K562 (cell line): ENCODE measurements around the gene CRB2. TPM values are rescaled to one million over a fixed set of nuclear protein-coding genes. Genes with fewer than 3 reads are reported as not detected.
A peak's percentile ranks its signal among the peaks of the same experiment; 100 is the strongest.

Experiments
- ATAC-seq: fragments of 200-7000 bp; cut with Tn5 transposase; 3 replicates; pipeline ENCODE4 v1.9.1; 2020; ENCODE audit warnings: moderate library complexity
- BruUV-seq: library from RNA; stranded (reverse); fragments of 400-500 nt; replicated peaks from 2 replicates; lab custom pipeline; 2021; lab: Mats Ljungman, UMichigan
- CTCF ChIA-PET: fragments of 300-600 bp; formaldehyde crosslinking; extraction: SDS; loops from one replicate; lab custom pipeline; 2021; ENCODE audit warnings: low intra/inter-chr PET ratio; lab: Yijun Ruan, JAX
- POLR2A ChIA-PET: fragments of 300-600, 350-650 bp; sonication (Branson Sonifier 250); formaldehyde crosslinking; extraction: SDS; loops from one replicate; lab custom pipeline; 2021; ENCODE audit warnings: antibody characterized with exemption, inconsistent platforms; lab: Yijun Ruan, JAX
- DNase-seq, 4 experiments: peaks; one replicate each; pipeline versions ENCODE4 v3.0.0 to v3.0.0-alpha.2; 2011 to 2018; ENCODE audit warnings: low spot score in 3 of 4, mixed read lengths in 3 of 4; ENCODE audit errors: extremely low read depth in 1 of 4
- FAIRE-seq: peaks from 2 replicates; lab custom pipeline; 2011; peaks lifted over from hg19 to GRCh38; lab: Jason Lieb, UNC
- H2AFZ ChIP-seq: 2 replicates; pipeline ENCODE4 v1.6.0; 2011; ENCODE audit warnings: low read depth, low read length, control low read depth, inconsistent platforms
- H3K27ac ChIP-seq: fragments of 200-600 bp; 3 replicates; pipeline ENCODE4 v1.8.0; 2011; ENCODE audit warnings: low read depth, mild to moderate bottlenecking, control low read depth, inconsistent platforms, low read length, moderate library complexity, mixed read lengths; ENCODE audit errors: extremely low read depth
- H3K27me3 ChIP-seq, 2 experiments: fragments of 300-600 bp in 1 of 2; 2 replicates in 1 of 2; 3 replicates in 1 of 2; pipeline versions ENCODE4 v1.6.0 to v1.8.0; 2011; ENCODE audit warnings: inconsistent platforms in 2 of 2, low read length in 2 of 2, mild to moderate bottlenecking in 1 of 2, mixed read lengths in 1 of 2, moderate library complexity in 1 of 2; ENCODE audit not compliant: control insufficient read depth in 2 of 2, insufficient read depth in 2 of 2
- H3K36me3 ChIP-seq: fragments of 300-600 bp; 3 replicates; pipeline ENCODE4 v1.8.0; 2011; ENCODE audit warnings: mild to moderate bottlenecking, low read length, inconsistent platforms; ENCODE audit not compliant: control insufficient read depth, insufficient read depth
- H3K4me1 ChIP-seq, 2 experiments: fragments of 200-600 bp in 1 of 2; replicated peaks in 1 of 2; 2 replicates in 1 of 2; 3 replicates in 1 of 2; pipeline versions ENCODE4 v1.5.1 to v1.8.0; 2011; ENCODE audit warnings: inconsistent platforms in 2 of 2, low read length in 2 of 2, mild to moderate bottlenecking in 1 of 2, mixed read lengths in 1 of 2, moderate library complexity in 1 of 2; ENCODE audit not compliant: control insufficient read depth in 2 of 2, insufficient read depth in 2 of 2
- H3K4me2 ChIP-seq: 2 replicates; pipeline ENCODE4 v1.6.1; 2011; ENCODE audit warnings: low read length, control low read depth, inconsistent platforms, mixed read lengths; ENCODE audit not compliant: insufficient read depth
- H3K4me3 ChIP-seq: fragments of 200-600 bp; sonication (generic), shearing (Covaris generic); 2 replicates; pipeline ENCODE4 v1.5.1; 2016; ENCODE audit warnings: control low read depth, inconsistent platforms
- H3K79me2 ChIP-seq: fragments of 200-600 bp; 3 replicates; pipeline ENCODE4 v1.8.0; 2011; ENCODE audit warnings: low read length, inconsistent platforms; ENCODE audit not compliant: control insufficient read depth, insufficient read depth
- H3K9ac ChIP-seq, 2 experiments: 2 replicates each; pipeline versions ENCODE4 v1.6.0 to v1.6.1; 2011; ENCODE audit warnings: low read depth in 2 of 2, low read length in 2 of 2, control low read depth in 1 of 2, inconsistent platforms in 1 of 2, mild to moderate bottlenecking in 1 of 2, mixed read lengths in 1 of 2; ENCODE audit not compliant: insufficient read depth in 1 of 2
- H3K9me1 ChIP-seq: one replicate; pipeline ENCODE4 v1.6.0; 2011; ENCODE audit warnings: inconsistent platforms, mild to moderate bottlenecking, low read length, moderate library complexity; ENCODE audit not compliant: control insufficient read depth, insufficient read depth
- H3K9me3 ChIP-seq: replicated peaks from 2 replicates; pipeline ENCODE4 v1.5.1; 2011; ENCODE audit warnings: low read depth, low read length, inconsistent platforms; ENCODE audit not compliant: control insufficient read depth, insufficient read depth
- H4K20me1 ChIP-seq: replicated peaks from 2 replicates; pipeline ENCODE4 v1.6.1; 2011; ENCODE audit warnings: low read length, inconsistent platforms, mixed read lengths; ENCODE audit not compliant: control insufficient read depth, insufficient read depth
- CBX2 ChIP-seq: fragments of 200-600 bp; sonication (generic); IDR thresholded peaks from one replicate; pipeline ENCODE4 v1.6.1; 2012; ENCODE audit warnings: mild to moderate bottlenecking, low read length, inconsistent platforms; ENCODE audit not compliant: insufficient read depth, poor library complexity, severe bottlenecking
- CHD2 ChIP-seq: IDR thresholded peaks from 2 replicates; pipeline ENCODE4 v1.6.1; 2011; ENCODE audit warnings: low read depth, low read length
- DMBX1 ChIP-seq: fragments of 250-450 bp; sonication (Bioruptor Pico); IDR thresholded peaks from 2 replicates; pipeline ENCODE4 v1.8.0; 2022; ENCODE audit warnings: inconsistent platforms, mild to moderate bottlenecking, moderate library complexity, borderline replicate concordance
- ELF1 ChIP-seq: fragments of 200-800 bp; sonication (Bioruptor generic); IDR thresholded peaks from 2 replicates; pipeline ENCODE4 v1.6.1; 2016; ENCODE audit warnings: missing genetic modification characterization, missing compliant biosample characterization
- FOXP1 ChIP-seq: sonication (generic); formaldehyde crosslinking; IDR thresholded peaks from 2 replicates; pipeline ENCODE4 v1.8.0; 2022; ENCODE audit warnings: mild to moderate bottlenecking, missing genetic modification reagents
- HDAC2 ChIP-seq: fragments of 450-650 bp; IDR thresholded peaks from 2 replicates; pipeline ENCODE4 v1.6.1; 2016; ENCODE audit warnings: mild to moderate bottlenecking
- PML ChIP-seq: IDR thresholded peaks from 2 replicates; pipeline ENCODE4 v1.6.1; 2012; ENCODE audit warnings: low read length, inconsistent platforms
- SAP30 ChIP-seq: fragments of 200-600 bp; sonication (generic); IDR thresholded peaks from 2 replicates; pipeline ENCODE4 v1.6.1; 2012; ENCODE audit warnings: borderline replicate concordance, low read depth, mild to moderate bottlenecking, moderate library complexity, low read length, control low read depth, inconsistent platforms; ENCODE audit not compliant: insufficient read depth, poor library complexity, severe bottlenecking
- SIX5 ChIP-seq, 2 experiments: IDR thresholded peaks; 2 replicates each; pipeline ENCODE4 v1.6.1; 2011; ENCODE audit warnings: low read length in 2 of 2, borderline replicate concordance in 1 of 2, low read depth in 1 of 2, mild to moderate bottlenecking in 1 of 2, moderate library complexity in 1 of 2; ENCODE audit not compliant: insufficient read depth in 1 of 2
- TFAM ChIP-seq: fragments of 250-450 bp; sonication (Bioruptor Pico); conservative IDR thresholded peaks from 2 replicates; pipeline ENCODE4 v1.5.0; 2021; ENCODE audit warnings: mild to moderate bottlenecking, moderate library complexity
- ZNF133 ChIP-seq: fragments of 250-450 bp; sonication (Bioruptor Pico); IDR thresholded peaks from 2 replicates; pipeline ENCODE4 v1.4.0; 2020; ENCODE audit warnings: mild to moderate bottlenecking
- ZNF75A ChIP-seq: fragments of 450-650 bp; formaldehyde crosslinking; IDR thresholded peaks from 2 replicates; pipeline ENCODE4 v1.4.0; 2020; ENCODE audit warnings: mild to moderate bottlenecking
- WGBS: fragments of 100-300 bp; shearing (Covaris generic); methylation state at CpG from one replicate; pipeline ENCODE4 v1.1.6; 2016; ENCODE audit warnings: low coverage, mixed read lengths; ENCODE audit not compliant: insufficient coverage; ENCODE audit errors: missing lambda C conversion rate; 5-methylcytosine and 5-hydroxymethylcytosine counted together
- in situ Hi-C: fragments of 300-500 bp; cut with MboI; formaldehyde crosslinking; loops from 4 replicates; pipeline ENCODE4 v1.15.0; 2018; ENCODE audit warnings: inconsistent platforms, mixed read lengths
- intact Hi-C: fragments of 100-400 bp; cut with micrococcal nuclease; formaldehyde crosslinking; loops from 2 replicates; pipeline ENCODE4 v1.14.2; 2022
- polyA plus RNA-seq, 8 experiments: library from polyadenylated mRNA; depleted of rRNA in 4 of 8; stranded (reverse) in 5 of 8; unstranded in 3 of 8; fragments of >200 nt; fragmentation: Nextera tagmentation in 2 of 8; fragmentation: Illumina TruSeq in 1 of 8; extraction: Ambion mirVana in 2 of 8; extraction: Trizol in 1 of 8; gene quantifications; 2 replicates each; pipeline versions ENCODE4 v1.2.1 to v1.2.3, GENCODE V29; 2011 to 2014; ENCODE audit warnings: inconsistent platforms in 1 of 8, missing spikeins in 1 of 8
- total RNA-seq, 7 experiments: library from RNA; depleted of rRNA in 6 of 7; stranded (reverse); fragments of >200 nt in 6 of 7; fragmentation: Illumina TruSeq in 2 of 7; extraction: Trizol in 2 of 7; gene quantifications; 2 replicates each; pipeline versions ENCODE4 v1.2.1 to v1.2.3, GENCODE V29; 2011 to 2021; ENCODE audit warnings: low replicate concordance in 1 of 7
- TF ChIP-seq, protein P1 (sequence below): fragments of 450-650 bp; conservative IDR thresholded peaks from 2 replicates; pipeline ENCODE4 v1.6.1; 2016; ENCODE audit warnings: missing genetic modification characterization, low read depth, mild to moderate bottlenecking, control low read depth, missing compliant biosample characterization
- TF ChIP-seq, protein P2 (sequence below): sonication (generic); formaldehyde crosslinking; IDR thresholded peaks from 2 replicates; pipeline ENCODE4 v1.8.0; 2022; ENCODE audit warnings: mild to moderate bottlenecking, low read depth, missing genetic modification reagents
- TF ChIP-seq, protein P3 (sequence below): sonication (generic); formaldehyde crosslinking; IDR thresholded peaks from 2 replicates; pipeline ENCODE4 v1.9.0; 2022; ENCODE audit warnings: mild to moderate bottlenecking, missing genetic modification reagents
- TF ChIP-seq, protein P4 (sequence below): IDR thresholded peaks from 2 replicates; pipeline ENCODE4 v1.6.1; 2011; ENCODE audit not compliant: insufficient read length; ENCODE audit errors: extremely low read depth

CRB2 gene
- total and polyA plus RNA-seq, 9 of the 15 experiments (the other 6 are each of a cell fraction or from before 2014, with no cell fraction given), result 0.13 to 1.2 (median 0.25) TPM; not detected in 2

DNA sequence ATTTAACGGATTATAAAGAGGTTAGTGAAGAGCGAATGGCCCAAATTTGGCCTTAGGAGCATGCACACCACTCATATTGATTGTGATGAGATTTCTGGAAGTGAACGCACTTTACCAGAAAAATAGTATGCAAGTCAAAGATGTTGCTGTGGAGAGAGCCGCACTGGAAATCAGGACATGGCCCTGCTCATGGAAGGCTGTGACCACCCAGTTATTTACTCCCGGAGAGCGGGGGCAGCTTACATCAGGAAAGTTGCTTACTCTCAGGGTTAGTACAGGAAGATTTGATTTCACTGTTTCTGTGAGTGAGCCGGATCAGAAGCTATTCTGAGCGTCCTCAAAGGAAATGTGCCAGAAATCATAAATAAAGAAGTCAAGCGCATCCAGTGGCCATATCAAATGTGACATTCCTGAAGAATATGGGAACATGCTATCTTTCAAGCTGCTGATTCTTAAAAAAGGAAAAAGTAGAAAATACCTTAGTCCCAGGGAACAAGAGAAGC is 44.7 kb upstream of the CRB2 start:
- TF ChIP-seq CBX2, result no peak
- TF ChIP-seq TFAM (CRISPR knock-in tag), result no peak
- TF ChIP-seq CHD2, result no peak
- TF ChIP-seq PML, result no peak
- TF ChIP-seq, protein P1, sequence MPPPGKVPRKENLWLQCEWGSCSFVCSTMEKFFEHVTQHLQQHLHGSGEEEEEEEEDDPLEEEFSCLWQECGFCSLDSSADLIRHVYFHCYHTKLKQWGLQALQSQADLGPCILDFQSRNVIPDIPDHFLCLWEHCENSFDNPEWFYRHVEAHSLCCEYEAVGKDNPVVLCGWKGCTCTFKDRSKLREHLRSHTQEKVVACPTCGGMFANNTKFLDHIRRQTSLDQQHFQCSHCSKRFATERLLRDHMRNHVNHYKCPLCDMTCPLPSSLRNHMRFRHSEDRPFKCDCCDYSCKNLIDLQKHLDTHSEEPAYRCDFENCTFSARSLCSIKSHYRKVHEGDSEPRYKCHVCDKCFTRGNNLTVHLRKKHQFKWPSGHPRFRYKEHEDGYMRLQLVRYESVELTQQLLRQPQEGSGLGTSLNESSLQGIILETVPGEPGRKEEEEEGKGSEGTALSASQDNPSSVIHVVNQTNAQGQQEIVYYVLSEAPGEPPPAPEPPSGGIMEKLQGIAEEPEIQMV (tag), result no peak
- no peak for TF ChIP-seq ZNF133
- no peak for TF ChIP-seq SAP30
- TF ChIP-seq, protein P2, sequence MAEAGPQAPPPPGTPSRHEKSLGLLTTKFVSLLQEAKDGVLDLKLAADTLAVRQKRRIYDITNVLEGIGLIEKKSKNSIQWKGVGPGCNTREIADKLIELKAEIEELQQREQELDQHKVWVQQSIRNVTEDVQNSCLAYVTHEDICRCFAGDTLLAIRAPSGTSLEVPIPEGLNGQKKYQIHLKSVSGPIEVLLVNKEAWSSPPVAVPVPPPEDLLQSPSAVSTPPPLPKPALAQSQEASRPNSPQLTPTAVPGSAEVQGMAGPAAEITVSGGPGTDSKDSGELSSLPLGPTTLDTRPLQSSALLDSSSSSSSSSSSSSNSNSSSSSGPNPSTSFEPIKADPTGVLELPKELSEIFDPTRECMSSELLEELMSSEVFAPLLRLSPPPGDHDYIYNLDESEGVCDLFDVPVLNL (CRISPR knock-in tag), result no peak
- TF ChIP-seq SIX5 (IDR thresholded peaks at IDR 0.05; ENCODE audit: borderline replicate concordance in 1 of 2, insufficient read depth in 1 of 2, low read depth in 1 of 2, low read length in 2 of 2), result no peak
- TF ChIP-seq ELF1 (tag), result no peak
- no peak for TF ChIP-seq ZNF75A (CRISPR knock-in tag)
- no peak for TF ChIP-seq DMBX1 (CRISPR knock-in tag)
- TF ChIP-seq, protein P3, sequence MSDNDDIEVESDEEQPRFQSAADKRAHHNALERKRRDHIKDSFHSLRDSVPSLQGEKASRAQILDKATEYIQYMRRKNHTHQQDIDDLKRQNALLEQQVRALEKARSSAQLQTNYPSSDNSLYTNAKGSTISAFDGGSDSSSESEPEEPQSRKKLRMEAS, result no peak
- no peak for TF ChIP-seq HDAC2
- TF ChIP-seq FOXP1, result no peak
- TF ChIP-seq, protein P4, sequence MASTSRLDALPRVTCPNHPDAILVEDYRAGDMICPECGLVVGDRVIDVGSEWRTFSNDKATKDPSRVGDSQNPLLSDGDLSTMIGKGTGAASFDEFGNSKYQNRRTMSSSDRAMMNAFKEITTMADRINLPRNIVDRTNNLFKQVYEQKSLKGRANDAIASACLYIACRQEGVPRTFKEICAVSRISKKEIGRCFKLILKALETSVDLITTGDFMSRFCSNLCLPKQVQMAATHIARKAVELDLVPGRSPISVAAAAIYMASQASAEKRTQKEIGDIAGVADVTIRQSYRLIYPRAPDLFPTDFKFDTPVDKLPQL, result no peak
- Histone ChIP-seq H3K79me2 (no peaks in the 10 kb centered on the region), H3K4me1 (peaks cover 18 to 37% of the 10 kb centered on the region in 2 experiments), H3K36me3 (no peaks in the 10 kb centered on the region), H3K9ac (no peak overlapping the region), H3K9me3 (no peaks in the 10 kb centered on the region), H4K20me1 (no peaks in the 10 kb centered on the region), H2AFZ (peak overlapping the region; percentile 55), H3K4me3 (no peak overlapping the region), H3K4me2 (no peak overlapping the region), H3K27me3 (no peaks in the 10 kb centered on the region; a peak in 1 of 5 replicates), H3K27ac (no peak overlapping the region), H3K9me1 (no peaks in the 10 kb centered on the region)
- ChIA-PET POLR2A (interaction anchor here (0.8 kb wide), 1 partner anchor 9 kb away, joined by 3 read pairs; no protein-coding TSS in a partner anchor), CTCF (no interaction called here)
- FAIRE-seq, result no peak
- WGBS, result 61% methylated on average over 9 of the region's 9 CpGs
- in situ Hi-C loops (no loop called here), intact Hi-C loops (no loop called here)
- DNase-seq, result peak in 1 of 4 experiments; percentile 1
- BruUV-seq, result no TSS peak
- ATAC-seq, result no peak
